GM12891 (cell line): ENCODE data around the gene MBOAT2.

Experiments used
- PAX5 ChIP-seq: IDR thresholded peaks from 2 replicates; pipeline ENCODE4 v1.6.1; 2011; ENCODE audit warnings: low read length, moderate library complexity, mild to moderate bottlenecking; ENCODE audit not compliant: insufficient read depth, severe bottlenecking
- POLR2A ChIP-seq: IDR thresholded peaks from 2 replicates; pipeline ENCODE4 v1.6.1; 2011; ENCODE audit warnings: low read depth, low read length, control low read depth
- POLR2AphosphoS5 ChIP-seq: IDR thresholded peaks from 2 replicates; pipeline ENCODE4 v1.6.1; 2011; ENCODE audit warnings: low read depth, low read length, control low read depth
- POU2F2 ChIP-seq: IDR thresholded peaks from 2 replicates; pipeline ENCODE4 v1.6.1; 2011; ENCODE audit warnings: low read depth, mild to moderate bottlenecking, control low read depth, low read length, moderate library complexity
- SPI1 ChIP-seq: IDR thresholded peaks from 2 replicates; pipeline ENCODE4 v1.6.1; 2011; ENCODE audit warnings: low read depth, low read length, control low read depth
- TAF1 ChIP-seq: IDR thresholded peaks from 2 replicates; pipeline ENCODE4 v1.6.1; 2011; ENCODE audit warnings: low read depth, low read length, control low read depth

DNA sequence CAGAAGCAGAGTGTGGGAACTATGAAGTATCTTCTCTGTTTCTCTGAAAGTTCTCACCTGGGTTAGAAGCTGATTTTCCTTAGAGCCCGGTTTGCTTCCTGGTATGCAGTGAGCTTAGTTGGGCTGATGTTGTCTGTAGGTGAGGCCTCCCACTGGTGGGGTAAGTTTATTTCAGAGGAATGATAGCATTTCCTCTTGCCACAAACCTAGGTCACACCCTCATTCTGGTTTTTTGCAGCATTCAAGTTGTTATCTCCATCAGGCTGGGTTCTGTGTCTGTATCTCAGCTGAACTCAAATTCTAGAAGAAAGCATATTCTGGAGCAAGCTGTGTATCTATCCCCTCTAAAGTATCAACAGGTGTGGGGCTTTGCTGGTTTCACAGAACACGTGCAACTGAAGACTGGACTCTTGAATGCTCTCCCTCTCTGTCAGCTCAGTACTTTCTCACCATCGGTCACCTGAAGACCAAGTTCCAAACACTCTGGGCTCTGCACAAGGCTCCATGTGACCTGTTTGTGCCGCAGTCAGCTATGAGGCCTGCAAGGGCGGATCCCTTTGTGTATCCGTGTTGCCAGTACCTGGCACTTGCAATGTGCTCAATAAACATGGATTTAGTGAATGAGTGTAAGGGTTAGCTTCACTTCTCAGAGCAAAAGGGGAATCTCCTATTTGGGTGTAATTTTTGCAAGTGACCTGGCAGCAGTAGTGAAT lies 49.5 kb upstream of the MBOAT2 start:
- TF ChIP-seq POLR2AphosphoS5: no peak
- TF ChIP-seq TAF1: no peak
- no peak for TF ChIP-seq SPI1
- TF ChIP-seq POLR2A: no peak
- no peak for TF ChIP-seq POU2F2
- TF ChIP-seq PAX5: no peak
